ENCODE results near the gene ELMO1. TPM values are rescaled to one million over a fixed set of nuclear protein-coding genes. Genes with fewer than 3 reads are reported as not detected.

ELMO1 gene
- total RNA-seq, 1 experiment from 2014 or later, result 137 TPM

DNA sequence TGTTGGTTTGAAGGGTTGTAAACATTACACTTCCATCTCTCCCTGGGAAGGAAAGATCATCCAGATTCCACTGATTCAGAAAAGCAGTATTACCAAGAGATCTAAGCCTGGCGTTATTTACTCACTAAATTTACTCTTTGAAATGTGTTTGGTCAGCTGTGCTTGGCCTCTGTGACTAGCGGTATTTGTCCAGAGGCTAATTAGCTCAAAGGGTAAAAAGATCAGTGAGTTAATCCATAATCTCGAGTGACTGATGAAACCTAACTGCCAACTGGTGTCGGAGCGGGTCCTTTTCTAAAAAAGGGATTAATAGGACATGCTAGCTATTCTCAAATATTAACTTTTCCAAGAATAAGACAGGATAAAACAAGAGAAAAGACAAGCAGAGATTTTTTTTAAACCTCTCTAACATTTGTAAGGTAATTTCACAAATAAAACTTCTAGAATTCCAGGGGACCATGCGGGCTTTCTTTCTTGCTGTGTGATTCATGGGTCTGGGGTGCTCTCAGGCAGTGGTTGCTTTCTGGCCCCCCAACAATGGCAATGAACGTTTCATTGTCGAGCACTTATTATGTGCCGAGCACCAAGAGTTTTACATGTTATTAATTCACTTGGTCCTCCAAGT is 477.0 kb downstream of the ELMO1 start:
- Histone ChIP-seq H3K4me3 (ENCODE audit: low read length) (no peak overlapping the region), H3K79me2 (ENCODE audit: low read length) (no peaks in the 10 kb centered on the region), H3K9me2 (replicated peaks; ENCODE audit: insufficient read depth, low read length) (no peaks in the 10 kb centered on the region), H3K9me3 (ENCODE audit: low read length) (no peaks in the 10 kb centered on the region), H4K20me1 (ENCODE audit: insufficient read depth, low read depth, low read length) (peaks cover 24% of the 10 kb centered on the region), H3K36me3 (ENCODE audit: insufficient read depth, low read length) (no peaks in the 10 kb centered on the region), H3K4me1 (ENCODE audit: low read length) (no peaks in the 10 kb centered on the region), H3K4me2 (ENCODE audit: low read depth, low read length, poor library complexity, severe bottlenecking) (no peak overlapping the region), H3K27ac (ENCODE audit: low read length) (no peak overlapping the region), H3K27me3 (ENCODE audit: low read length) (no peaks in the 10 kb centered on the region), H3K9ac (ENCODE audit: low read length) (no peak overlapping the region), H2AFZ (ENCODE audit: low read length) (no peak overlapping the region)
- DNase-seq, result no peak

DNA sequence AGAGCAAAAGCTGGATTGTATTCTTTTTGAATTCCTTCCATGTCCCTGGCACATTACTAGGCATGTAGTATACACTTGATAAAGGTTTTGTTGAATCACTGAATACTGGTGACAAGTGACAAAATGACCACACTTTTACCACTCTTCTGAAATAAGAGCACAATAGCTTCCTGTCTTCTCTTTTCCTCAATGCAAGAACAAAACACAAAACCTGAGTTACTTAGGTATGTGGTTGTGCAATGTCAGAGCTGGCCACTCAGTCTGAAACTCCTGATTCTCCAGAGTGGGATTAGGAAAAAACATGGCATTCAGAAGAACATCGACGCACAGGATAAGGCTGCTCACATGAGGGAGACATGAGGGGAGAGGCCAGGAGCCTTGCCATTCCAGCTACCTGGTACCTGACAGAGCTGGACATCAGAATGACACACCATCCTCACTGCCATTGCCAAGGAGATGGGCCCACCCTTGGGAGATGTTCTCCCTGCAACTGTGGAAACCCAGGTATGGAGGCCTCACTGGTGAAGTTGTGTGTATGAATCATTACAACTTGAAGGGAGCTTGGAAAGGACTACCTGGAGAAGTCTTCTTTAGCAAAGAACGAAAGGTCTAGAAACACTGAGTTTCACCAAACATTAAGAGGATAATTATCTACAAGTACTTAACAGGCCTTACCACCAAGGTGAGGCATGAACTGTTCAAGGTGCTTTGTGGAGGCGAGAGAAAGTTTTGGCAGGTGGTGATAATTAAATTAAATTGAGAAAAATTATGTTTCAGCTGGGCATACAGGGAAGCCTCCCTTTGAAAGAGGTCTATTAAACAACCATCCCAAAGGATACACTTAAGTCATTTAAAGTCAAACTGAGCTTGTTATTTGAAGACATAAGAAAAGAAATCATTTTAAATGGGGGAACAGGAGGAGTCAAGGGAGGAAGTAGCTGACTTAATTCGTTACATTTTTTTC is 477.8 kb downstream of the ELMO1 start:
- H3K9me2 ChIP-seq (replicated peaks; ENCODE audit: insufficient read depth, low read length), result no peaks in the 10 kb centered on the region
- no peaks in the 10 kb centered on the region for H3K27me3 ChIP-seq (ENCODE audit: low read length)
- no peaks in the 10 kb centered on the region for H3K36me3 ChIP-seq (ENCODE audit: insufficient read depth, low read length)
- H3K4me3 ChIP-seq (ENCODE audit: low read length), result no peak overlapping the region
- no peaks in the 10 kb centered on the region for H3K4me1 ChIP-seq (ENCODE audit: low read length)
- H3K27ac ChIP-seq (ENCODE audit: low read length), result no peak overlapping the region
- no peaks in the 10 kb centered on the region for H3K79me2 ChIP-seq (ENCODE audit: low read length)
- no peak overlapping the region for H2AFZ ChIP-seq (ENCODE audit: low read length)
- no peak overlapping the region for H3K9ac ChIP-seq (ENCODE audit: low read length)
- no peak for DNase-seq
- no peaks in the 10 kb centered on the region for H3K9me3 ChIP-seq (ENCODE audit: low read length)
- peaks cover 31% of the 10 kb centered on the region for H4K20me1 ChIP-seq (ENCODE audit: insufficient read depth, low read depth, low read length)
- no peak overlapping the region for H3K4me2 ChIP-seq (ENCODE audit: low read depth, low read length, poor library complexity, severe bottlenecking)

DNA sequence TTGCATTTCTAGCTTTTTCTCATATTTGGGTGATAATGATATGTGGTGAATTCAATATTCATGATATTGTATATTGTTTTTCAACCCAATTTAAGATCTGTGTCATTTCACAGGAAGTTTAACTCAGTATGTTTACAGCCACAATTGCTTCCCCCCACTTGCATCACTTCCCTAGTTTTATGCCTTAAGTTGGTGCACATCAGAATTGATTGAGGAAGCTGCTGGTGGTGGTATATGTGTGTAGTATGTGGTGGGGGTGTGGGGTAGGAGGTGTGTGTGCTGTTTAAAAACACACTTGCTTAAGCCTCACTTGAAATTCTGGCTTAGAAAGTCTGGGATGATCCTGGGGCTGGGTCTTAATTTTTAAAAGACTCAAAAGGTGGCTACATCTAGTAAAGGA is 479.3 kb downstream of the ELMO1 start:
- no peak overlapping the region for H3K9ac ChIP-seq (ENCODE audit: low read length)
- H3K4me3 ChIP-seq (ENCODE audit: low read length), result no peak overlapping the region
- no peaks in the 10 kb centered on the region for H3K4me1 ChIP-seq (ENCODE audit: low read length)
- H3K9me3 ChIP-seq (ENCODE audit: low read length), result no peaks in the 10 kb centered on the region
- H3K79me2 ChIP-seq (ENCODE audit: low read length), result no peaks in the 10 kb centered on the region
- no peak overlapping the region for H3K4me2 ChIP-seq (ENCODE audit: low read depth, low read length, poor library complexity, severe bottlenecking)
- H3K9me2 ChIP-seq (replicated peaks; ENCODE audit: insufficient read depth, low read length), result no peaks in the 10 kb centered on the region
- H2AFZ ChIP-seq (ENCODE audit: low read length), result no peak overlapping the region
- H3K27me3 ChIP-seq (ENCODE audit: low read length), result no peaks in the 10 kb centered on the region
- DNase-seq, result no peak
- no peak overlapping the region for H3K27ac ChIP-seq (ENCODE audit: low read length)
- no peaks in the 10 kb centered on the region for H3K36me3 ChIP-seq (ENCODE audit: insufficient read depth, low read length)
- peaks cover 34% of the 10 kb centered on the region for H4K20me1 ChIP-seq (ENCODE audit: insufficient read depth, low read depth, low read length)

DNA sequence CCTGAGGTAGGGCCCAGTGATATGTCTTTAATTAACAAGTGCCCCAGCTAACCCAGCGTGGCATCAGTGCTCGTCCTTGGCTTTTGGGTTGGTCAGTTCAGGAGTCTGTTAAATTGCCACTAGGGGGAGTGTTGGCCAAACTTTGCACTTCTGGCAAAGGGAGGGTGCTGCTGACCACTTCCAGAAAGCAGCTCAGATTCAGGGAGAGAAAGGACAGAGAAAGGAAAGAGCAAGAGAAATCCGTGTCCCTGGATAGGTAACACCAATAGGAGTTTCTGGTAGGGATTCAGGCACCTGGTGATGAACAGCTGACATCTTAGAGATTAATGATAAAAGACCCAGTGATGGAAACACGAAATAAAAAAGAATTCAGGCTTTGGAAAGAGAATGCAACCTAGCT is 481.3 kb downstream of the ELMO1 start:
- H3K27ac ChIP-seq (ENCODE audit: low read length), result no peak overlapping the region
- no peak overlapping the region for H3K9ac ChIP-seq (ENCODE audit: low read length)
- no peaks in the 10 kb centered on the region for H3K36me3 ChIP-seq (ENCODE audit: insufficient read depth, low read length)
- DNase-seq, result peak; percentile 79
- H2AFZ ChIP-seq (ENCODE audit: low read length), result no peak overlapping the region
- H3K9me3 ChIP-seq (ENCODE audit: low read length), result no peaks in the 10 kb centered on the region
- H3K27me3 ChIP-seq (ENCODE audit: low read length), result no peaks in the 10 kb centered on the region
- H3K4me3 ChIP-seq (ENCODE audit: low read length), result no peak overlapping the region
- no peaks in the 10 kb centered on the region for H3K4me1 ChIP-seq (ENCODE audit: low read length)
- no peaks in the 10 kb centered on the region for H3K79me2 ChIP-seq (ENCODE audit: low read length)
- H3K9me2 ChIP-seq (replicated peaks; ENCODE audit: insufficient read depth, low read length), result no peaks in the 10 kb centered on the region
- H3K4me2 ChIP-seq (ENCODE audit: low read depth, low read length, poor library complexity, severe bottlenecking), result no peak overlapping the region
- peaks cover 38% of the 10 kb centered on the region for H4K20me1 ChIP-seq (ENCODE audit: insufficient read depth, low read depth, low read length)

DNA sequence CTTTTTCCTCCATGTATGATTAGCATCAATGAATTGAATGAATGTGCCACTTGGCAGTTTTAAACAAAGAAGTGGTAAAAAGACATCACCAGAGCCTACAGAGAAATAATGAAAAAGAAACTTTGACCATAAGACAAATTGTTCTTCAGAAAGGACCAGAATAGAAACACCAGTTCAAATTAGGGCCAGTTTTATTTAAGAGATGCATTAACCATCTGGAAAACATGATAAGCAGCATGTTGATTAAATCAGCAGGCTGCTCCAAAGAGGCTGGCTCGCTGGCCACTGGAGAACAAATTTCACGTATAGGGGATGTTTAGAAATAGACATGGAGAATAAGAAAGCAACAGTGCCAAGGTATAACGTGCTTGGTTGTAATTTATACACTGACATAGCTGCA is 482.0 kb downstream of the ELMO1 start:
- no peaks in the 10 kb centered on the region for H3K9me2 ChIP-seq (replicated peaks; ENCODE audit: insufficient read depth, low read length)
- peaks cover 38% of the 10 kb centered on the region for H4K20me1 ChIP-seq (ENCODE audit: insufficient read depth, low read depth, low read length)
- H3K27me3 ChIP-seq (ENCODE audit: low read length), result no peaks in the 10 kb centered on the region
- H3K9me3 ChIP-seq (ENCODE audit: low read length), result no peaks in the 10 kb centered on the region
- no peak for DNase-seq
- H3K79me2 ChIP-seq (ENCODE audit: low read length), result no peaks in the 10 kb centered on the region
- H3K9ac ChIP-seq (ENCODE audit: low read length), result no peak overlapping the region
- no peak overlapping the region for H3K27ac ChIP-seq (ENCODE audit: low read length)
- no peak overlapping the region for H2AFZ ChIP-seq (ENCODE audit: low read length)
- no peak overlapping the region for H3K4me3 ChIP-seq (ENCODE audit: low read length)
- no peaks in the 10 kb centered on the region for H3K36me3 ChIP-seq (ENCODE audit: insufficient read depth, low read length)
- H3K4me1 ChIP-seq (ENCODE audit: low read length), result peaks cover 7% of the 10 kb centered on the region; the same call in 1 of the 2 replicates
- H3K4me2 ChIP-seq (ENCODE audit: low read depth, low read length, poor library complexity, severe bottlenecking), result no peak overlapping the region

DNA sequence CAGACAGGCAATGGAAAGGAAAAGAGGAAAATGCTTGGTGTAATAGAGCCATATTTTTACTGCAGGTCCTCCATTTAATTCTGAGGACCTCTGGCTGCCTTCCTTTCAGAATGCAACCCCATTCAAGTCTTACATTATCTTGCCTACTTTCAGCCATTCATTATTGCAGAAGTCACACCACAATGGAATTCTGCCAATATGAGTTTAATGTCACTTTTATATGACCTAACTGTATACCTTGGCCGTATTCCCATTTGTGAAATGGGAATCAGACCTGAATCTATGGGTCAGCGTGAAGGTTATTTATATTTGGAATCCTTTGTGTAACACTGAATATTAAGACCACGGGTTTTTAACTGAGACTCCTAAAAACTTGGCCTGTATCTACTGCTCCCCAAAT is 482.6 kb downstream of the ELMO1 start:
- peaks cover 40% of the 10 kb centered on the region for H4K20me1 ChIP-seq (ENCODE audit: insufficient read depth, low read depth, low read length)
- H3K27me3 ChIP-seq (ENCODE audit: low read length), result no peaks in the 10 kb centered on the region
- DNase-seq, result no peak
- no peak overlapping the region for H3K9ac ChIP-seq (ENCODE audit: low read length)
- no peaks in the 10 kb centered on the region for H3K9me3 ChIP-seq (ENCODE audit: low read length)
- no peak overlapping the region for H3K4me2 ChIP-seq (ENCODE audit: low read depth, low read length, poor library complexity, severe bottlenecking)
- no peak overlapping the region for H3K4me3 ChIP-seq (ENCODE audit: low read length)
- H3K36me3 ChIP-seq (ENCODE audit: insufficient read depth, low read length), result no peaks in the 10 kb centered on the region
- peaks cover 8% of the 10 kb centered on the region; the same call in 1 of the 2 replicates for H3K4me1 ChIP-seq (ENCODE audit: low read length)
- H3K9me2 ChIP-seq (replicated peaks; ENCODE audit: insufficient read depth, low read length), result no peaks in the 10 kb centered on the region
- no peaks in the 10 kb centered on the region for H3K79me2 ChIP-seq (ENCODE audit: low read length)
- H3K27ac ChIP-seq (ENCODE audit: low read length), result no peak overlapping the region
- H2AFZ ChIP-seq (ENCODE audit: low read length), result no peak overlapping the region

DNA sequence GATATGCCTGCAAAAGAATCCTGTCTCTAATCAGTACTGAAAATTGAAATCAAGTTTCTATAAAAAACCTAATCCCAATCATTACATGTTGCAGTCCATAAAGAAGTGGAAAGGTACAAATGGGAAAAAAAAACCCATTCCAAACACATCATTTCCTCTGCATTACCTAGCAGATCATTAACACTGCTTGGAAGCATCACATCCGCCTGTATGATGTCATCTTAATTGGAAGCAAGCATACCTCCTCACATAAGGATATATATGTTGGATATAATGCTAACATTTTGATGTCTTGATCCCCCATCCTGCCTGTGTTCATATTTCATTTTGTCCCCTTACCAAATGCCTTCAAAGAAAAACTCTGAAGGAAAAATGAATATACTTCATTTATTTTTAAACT is 483.0 kb downstream of the ELMO1 start:
- Histone ChIP-seq H3K4me2 (ENCODE audit: low read depth, low read length, poor library complexity, severe bottlenecking) (no peak overlapping the region), H2AFZ (ENCODE audit: low read length) (no peak overlapping the region), H3K9me2 (replicated peaks; ENCODE audit: insufficient read depth, low read length) (no peaks in the 10 kb centered on the region), H3K4me3 (ENCODE audit: low read length) (no peak overlapping the region), H3K36me3 (ENCODE audit: insufficient read depth, low read length) (no peaks in the 10 kb centered on the region), H3K27ac (ENCODE audit: low read length) (no peak overlapping the region), H3K4me1 (ENCODE audit: low read length) (peaks cover 8% of the 10 kb centered on the region; the same call in 1 of the 2 replicates), H3K27me3 (ENCODE audit: low read length) (no peaks in the 10 kb centered on the region), H3K79me2 (ENCODE audit: low read length) (no peaks in the 10 kb centered on the region), H3K9ac (ENCODE audit: low read length) (no peak overlapping the region), H4K20me1 (ENCODE audit: insufficient read depth, low read depth, low read length) (peaks cover 40% of the 10 kb centered on the region), H3K9me3 (ENCODE audit: low read length) (no peaks in the 10 kb centered on the region)
- DNase-seq, result no peak

DNA sequence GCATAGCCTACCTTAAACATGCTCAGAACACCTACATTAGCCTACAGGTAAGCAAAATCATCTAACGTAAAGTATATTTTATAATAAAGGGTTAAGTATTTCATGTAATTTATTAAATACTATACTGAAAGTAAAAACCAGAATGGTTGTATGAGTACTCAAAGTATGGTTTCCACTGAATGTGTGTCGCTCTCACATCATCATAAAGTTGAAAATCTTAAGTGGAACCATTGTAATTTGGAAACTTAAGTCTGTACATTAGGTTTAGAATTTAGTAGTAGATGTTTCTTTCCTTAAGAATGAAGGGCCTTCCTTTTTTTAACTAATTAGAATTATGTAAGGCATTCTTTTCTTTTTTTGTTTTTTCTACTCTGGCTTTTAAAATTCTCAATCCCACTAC is 484.4 kb downstream of the ELMO1 start:
- H3K4me1 ChIP-seq (ENCODE audit: low read length), result peaks cover 8% of the 10 kb centered on the region; the same call in 1 of the 2 replicates
- no peaks in the 10 kb centered on the region for H3K27me3 ChIP-seq (ENCODE audit: low read length)
- H3K27ac ChIP-seq (ENCODE audit: low read length), result no peak overlapping the region
- DNase-seq, result no peak
- no peaks in the 10 kb centered on the region for H3K36me3 ChIP-seq (ENCODE audit: insufficient read depth, low read length)
- no peaks in the 10 kb centered on the region for H3K9me2 ChIP-seq (replicated peaks; ENCODE audit: insufficient read depth, low read length)
- H4K20me1 ChIP-seq (ENCODE audit: insufficient read depth, low read depth, low read length), result peaks cover 35% of the 10 kb centered on the region
- H3K4me3 ChIP-seq (ENCODE audit: low read length), result no peak overlapping the region
- no peak overlapping the region for H3K4me2 ChIP-seq (ENCODE audit: low read depth, low read length, poor library complexity, severe bottlenecking)
- no peak overlapping the region for H3K9ac ChIP-seq (ENCODE audit: low read length)
- no peak overlapping the region for H2AFZ ChIP-seq (ENCODE audit: low read length)
- H3K9me3 ChIP-seq (ENCODE audit: low read length), result no peaks in the 10 kb centered on the region
- H3K79me2 ChIP-seq (ENCODE audit: low read length), result no peaks in the 10 kb centered on the region
